PFSK-1 (cell line): ENCODE results near the gene HUS1B.

Experiments
- FOXP2 ChIP-seq: optimal IDR thresholded peaks from 2 replicates; pipeline ENCODE3; 2011; ENCODE audit warnings: borderline replicate concordance, control low read depth, inconsistent platforms; ENCODE audit not compliant: insufficient read depth; ENCODE audit errors: extremely low read length, extremely low read depth
- POLR2AphosphoS5 ChIP-seq: IDR thresholded peaks from 2 replicates; pipeline ENCODE4 v1.6.1; 2012; ENCODE audit warnings: low read depth, mild to moderate bottlenecking, control low read depth, low read length, moderate library complexity
- SIN3A ChIP-seq: IDR thresholded peaks from 2 replicates; pipeline ENCODE4 v1.6.1; 2012; ENCODE audit warnings: mild to moderate bottlenecking, low read length, moderate library complexity, borderline replicate concordance; ENCODE audit not compliant: insufficient read depth
- TAF1 ChIP-seq: IDR thresholded peaks from 2 replicates; pipeline ENCODE4 v1.6.1; 2012; ENCODE audit warnings: low read length, control low read depth, borderline replicate concordance; ENCODE audit not compliant: insufficient read depth
- TF ChIP-seq, protein P1 (sequence below), 2 experiments: IDR thresholded peaks; 2 replicates each; pipeline versions ENCODE4 v1.6.1 to v1.8.0; 2011 to 2012; ENCODE audit warnings: low read depth in 2 of 2, low read length in 2 of 2, control low read depth in 1 of 2, inconsistent platforms in 1 of 2, mild to moderate bottlenecking in 1 of 2, moderate library complexity in 1 of 2; ENCODE audit not compliant: insufficient read depth in 1 of 2

The HUS1B gene

GRCh38 chr6:652865-653264, 4.0 kb downstream of the HUS1B start:
- no peak for TF ChIP-seq FOXP2
- no peak for TF ChIP-seq POLR2AphosphoS5
- TF ChIP-seq, protein P1, sequence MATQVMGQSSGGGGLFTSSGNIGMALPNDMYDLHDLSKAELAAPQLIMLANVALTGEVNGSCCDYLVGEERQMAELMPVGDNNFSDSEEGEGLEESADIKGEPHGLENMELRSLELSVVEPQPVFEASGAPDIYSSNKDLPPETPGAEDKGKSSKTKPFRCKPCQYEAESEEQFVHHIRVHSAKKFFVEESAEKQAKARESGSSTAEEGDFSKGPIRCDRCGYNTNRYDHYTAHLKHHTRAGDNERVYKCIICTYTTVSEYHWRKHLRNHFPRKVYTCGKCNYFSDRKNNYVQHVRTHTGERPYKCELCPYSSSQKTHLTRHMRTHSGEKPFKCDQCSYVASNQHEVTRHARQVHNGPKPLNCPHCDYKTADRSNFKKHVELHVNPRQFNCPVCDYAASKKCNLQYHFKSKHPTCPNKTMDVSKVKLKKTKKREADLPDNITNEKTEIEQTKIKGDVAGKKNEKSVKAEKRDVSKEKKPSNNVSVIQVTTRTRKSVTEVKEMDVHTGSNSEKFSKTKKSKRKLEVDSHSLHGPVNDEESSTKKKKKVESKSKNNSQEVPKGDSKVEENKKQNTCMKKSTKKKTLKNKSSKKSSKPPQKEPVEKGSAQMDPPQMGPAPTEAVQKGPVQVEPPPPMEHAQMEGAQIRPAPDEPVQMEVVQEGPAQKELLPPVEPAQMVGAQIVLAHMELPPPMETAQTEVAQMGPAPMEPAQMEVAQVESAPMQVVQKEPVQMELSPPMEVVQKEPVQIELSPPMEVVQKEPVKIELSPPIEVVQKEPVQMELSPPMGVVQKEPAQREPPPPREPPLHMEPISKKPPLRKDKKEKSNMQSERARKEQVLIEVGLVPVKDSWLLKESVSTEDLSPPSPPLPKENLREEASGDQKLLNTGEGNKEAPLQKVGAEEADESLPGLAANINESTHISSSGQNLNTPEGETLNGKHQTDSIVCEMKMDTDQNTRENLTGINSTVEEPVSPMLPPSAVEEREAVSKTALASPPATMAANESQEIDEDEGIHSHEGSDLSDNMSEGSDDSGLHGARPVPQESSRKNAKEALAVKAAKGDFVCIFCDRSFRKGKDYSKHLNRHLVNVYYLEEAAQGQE (IDR thresholded peaks at IDR 0.05; ENCODE audit: insufficient read depth in 1 of 2, low read depth in 2 of 2, low read length in 2 of 2) = no peak
- TF ChIP-seq TAF1 = no peak
- TF ChIP-seq SIN3A = no peak

DNA sequence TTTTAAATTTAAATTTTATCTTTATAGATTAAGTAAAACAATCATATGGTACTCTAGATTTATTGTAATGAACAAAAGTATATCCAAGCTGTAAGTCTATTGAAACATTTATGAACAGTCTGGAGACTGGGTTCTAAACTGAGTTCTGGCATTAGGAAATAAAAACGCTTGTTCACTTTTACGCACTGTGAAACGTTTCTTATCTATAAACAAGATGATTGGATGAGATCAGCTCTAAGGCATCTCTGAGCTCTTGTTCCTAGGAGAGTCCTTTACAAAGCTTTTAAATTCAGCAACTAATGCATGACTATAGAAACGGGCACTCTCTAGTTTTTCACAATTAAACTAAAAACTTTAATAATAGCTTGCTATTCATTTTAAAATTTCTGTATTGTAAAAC, 6.8 kb downstream of the HUS1B start:
- no peak for TF ChIP-seq POLR2AphosphoS5
- TF ChIP-seq, protein P1 (IDR thresholded peaks at IDR 0.05; ENCODE audit: insufficient read depth in 1 of 2, low read depth in 2 of 2, low read length in 2 of 2) = no peak
- no peak for TF ChIP-seq FOXP2
- TF ChIP-seq TAF1 = no peak
- no peak for TF ChIP-seq SIN3A

GRCh38 chr6:642805-643204, 14.1 kb downstream of the HUS1B start:
- TF ChIP-seq POLR2AphosphoS5 (no peak), TAF1 (no peak), FOXP2 (no peak), SIN3A (no peak)
- TF ChIP-seq, protein P1 (IDR thresholded peaks at IDR 0.05; ENCODE audit: insufficient read depth in 1 of 2, low read depth in 2 of 2, low read length in 2 of 2) = no peak

DNA sequence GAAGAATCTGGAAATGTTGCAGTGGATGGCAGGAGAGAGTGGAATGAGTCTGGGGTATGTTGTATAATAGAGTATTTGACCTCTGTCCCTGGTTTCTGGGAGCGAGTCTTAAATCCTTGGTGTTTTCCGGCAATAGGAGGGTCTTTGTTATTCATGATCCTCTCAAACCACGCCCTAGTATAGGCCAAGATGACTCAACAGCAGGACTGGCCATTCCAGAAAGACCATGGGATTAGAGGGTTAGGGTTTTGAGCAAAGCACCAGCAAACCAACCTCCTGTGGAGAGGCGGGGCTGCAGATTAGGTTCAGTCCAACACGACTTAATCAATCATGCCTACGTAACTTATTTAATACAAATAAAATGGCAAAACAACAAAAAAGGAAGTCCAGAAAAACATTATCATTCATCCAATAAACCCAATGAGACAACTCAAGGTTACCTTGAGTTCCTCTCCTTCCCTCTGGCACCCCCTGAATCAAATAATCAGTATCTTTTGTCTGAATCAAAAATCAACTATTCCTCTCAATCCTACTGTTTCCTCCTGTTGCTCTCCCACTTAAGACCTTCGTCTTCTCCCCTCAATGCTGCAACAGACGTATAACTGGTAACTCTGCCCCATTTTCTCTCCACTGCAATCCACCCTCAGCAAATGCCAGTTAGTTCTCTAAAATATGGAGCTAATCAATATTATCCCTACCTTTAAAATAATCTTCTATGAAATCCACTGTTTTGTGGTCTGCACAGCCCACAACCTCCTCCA, 15.5 kb downstream of the HUS1B start:
- no peak for TF ChIP-seq POLR2AphosphoS5
- TF ChIP-seq, protein P1 (IDR thresholded peaks at IDR 0.05; ENCODE audit: insufficient read depth in 1 of 2, low read depth in 2 of 2, low read length in 2 of 2) = no peak
- TF ChIP-seq SIN3A = no peak
- TF ChIP-seq TAF1 = no peak
- no peak for TF ChIP-seq FOXP2
